ENCODE measurements around the gene ANKHD1. TPM values are rescaled to one million over a fixed set of nuclear protein-coding genes. Genes with fewer than 3 reads are reported as not detected.
"Not testable (repeated sequence)": the region's sequence is repeated elsewhere in the genome, so short reads cannot be mapped to it uniquely, and the experiment has no call there.

The ANKHD1 gene
- total RNA-seq, 1 experiment from 2014 or later: 140 TPM

- no peaks in the 10 kb centered on the region for H3K9me3 ChIP-seq (ENCODE audit: control insufficient read depth, insufficient read depth, low read depth, low read length)
- CTCF ChIA-PET: no interaction called here
- no peak overlapping the region for H3K4me3 ChIP-seq (ENCODE audit: low read depth in 2 of 2, low read length in 2 of 2)
- no peaks in the 10 kb centered on the region for H3K36me3 ChIP-seq (ENCODE audit: control insufficient read depth, insufficient read depth, low read length)
- H3K27ac ChIP-seq (ENCODE audit: low read length): no peak overlapping the region
- POLR2A ChIA-PET: no interaction called here
- ATAC-seq (no peak), DNase-seq (ENCODE audit: low read depth, low spot score) (no peak)
- intact Hi-C loops (cut with micrococcal nuclease; ENCODE audit: unreplicated experiment): no loop called here
- 0 out of 2 replicates have a peak, but pooled peaks cover 2% of the 10 kb centered on the region for H3K4me1 ChIP-seq (ENCODE audit: control insufficient read depth, insufficient read depth, low read length)
- BruUV-seq (replicated peaks): no TSS peak
- H3K27me3 ChIP-seq (ENCODE audit: control insufficient read depth, insufficient read depth, low read length): no peaks in the 10 kb centered on the region
- in situ Hi-C loops (cut with HindIII; ENCODE audit: low pct_unique_long_range_greater_than_20kb, low sequenced_read_pairs): no loop called here
- TF ChIP-seq SIN3A (IDR thresholded peaks at IDR 0.05; ENCODE audit: borderline replicate concordance, insufficient read depth, low read depth, low read length) (no peak), POLR2AphosphoS5 (IDR thresholded peaks at IDR 0.05; ENCODE audit: low read depth, low read length) (no peak), REST (IDR thresholded peaks at IDR 0.05; ENCODE audit: insufficient read depth in 1 of 2, low read depth in 2 of 2, low read length in 1 of 2) (no peak), TCF7L2 (IDR thresholded peaks at IDR 0.05; ENCODE audit: low read depth, low read length) (no peak)
- TF ChIP-seq, protein P1, sequence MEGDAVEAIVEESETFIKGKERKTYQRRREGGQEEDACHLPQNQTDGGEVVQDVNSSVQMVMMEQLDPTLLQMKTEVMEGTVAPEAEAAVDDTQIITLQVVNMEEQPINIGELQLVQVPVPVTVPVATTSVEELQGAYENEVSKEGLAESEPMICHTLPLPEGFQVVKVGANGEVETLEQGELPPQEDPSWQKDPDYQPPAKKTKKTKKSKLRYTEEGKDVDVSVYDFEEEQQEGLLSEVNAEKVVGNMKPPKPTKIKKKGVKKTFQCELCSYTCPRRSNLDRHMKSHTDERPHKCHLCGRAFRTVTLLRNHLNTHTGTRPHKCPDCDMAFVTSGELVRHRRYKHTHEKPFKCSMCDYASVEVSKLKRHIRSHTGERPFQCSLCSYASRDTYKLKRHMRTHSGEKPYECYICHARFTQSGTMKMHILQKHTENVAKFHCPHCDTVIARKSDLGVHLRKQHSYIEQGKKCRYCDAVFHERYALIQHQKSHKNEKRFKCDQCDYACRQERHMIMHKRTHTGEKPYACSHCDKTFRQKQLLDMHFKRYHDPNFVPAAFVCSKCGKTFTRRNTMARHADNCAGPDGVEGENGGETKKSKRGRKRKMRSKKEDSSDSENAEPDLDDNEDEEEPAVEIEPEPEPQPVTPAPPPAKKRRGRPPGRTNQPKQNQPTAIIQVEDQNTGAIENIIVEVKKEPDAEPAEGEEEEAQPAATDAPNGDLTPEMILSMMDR (IDR thresholded peaks at IDR 0.05): no peak
Observed at GRCh38 chr5:140423609-140424008, 22.0 kb downstream of the ANKHD1 start.

- no peaks in the 10 kb centered on the region for H3K36me3 ChIP-seq (ENCODE audit: control insufficient read depth, insufficient read depth, low read length)
- DNase-seq (ENCODE audit: low read depth, low spot score) (no peak), ATAC-seq (no peak)
- in situ Hi-C loops (cut with HindIII; ENCODE audit: low pct_unique_long_range_greater_than_20kb, low sequenced_read_pairs) (no loop called here), intact Hi-C loops (cut with micrococcal nuclease; ENCODE audit: unreplicated experiment) (no loop called here)
- no peak overlapping the region for H3K4me3 ChIP-seq (ENCODE audit: low read depth in 2 of 2, low read length in 2 of 2)
- H3K9me3 ChIP-seq (ENCODE audit: control insufficient read depth, insufficient read depth, low read depth, low read length): no peaks in the 10 kb centered on the region
- BruUV-seq (replicated peaks): no TSS peak
- 0 out of 2 replicates have a peak, but pooled peaks cover 2% of the 10 kb centered on the region for H3K4me1 ChIP-seq (ENCODE audit: control insufficient read depth, insufficient read depth, low read length)
- H3K27ac ChIP-seq (ENCODE audit: low read length): no peak overlapping the region
- ChIA-PET POLR2A (interaction anchor here (0.6 kb wide), 1 partner anchor 118 kb away, joined by 7 read pairs; no protein-coding TSS in a partner anchor), CTCF (no interaction called here)
- H3K27me3 ChIP-seq (ENCODE audit: control insufficient read depth, insufficient read depth, low read length): no peaks in the 10 kb centered on the region
- no peak for TF ChIP-seq REST (IDR thresholded peaks at IDR 0.05; ENCODE audit: insufficient read depth in 1 of 2, low read depth in 2 of 2, low read length in 1 of 2)
- TF ChIP-seq, protein P1 (IDR thresholded peaks at IDR 0.05): no peak
- TF ChIP-seq POLR2AphosphoS5 (IDR thresholded peaks at IDR 0.05; ENCODE audit: low read depth, low read length): no peak
- TF ChIP-seq TCF7L2 (IDR thresholded peaks at IDR 0.05; ENCODE audit: low read depth, low read length): no peak
- no peak for TF ChIP-seq SIN3A (IDR thresholded peaks at IDR 0.05; ENCODE audit: borderline replicate concordance, insufficient read depth, low read depth, low read length)
Observed at GRCh38 chr5:140424135-140424534, 22.5 kb downstream of the ANKHD1 start.

GRCh38 chr5:140427726-140428125, 26.1 kb downstream of the ANKHD1 start:
- POLR2A ChIA-PET; H3K27ac ChIP-seq (ENCODE audit: low read length); intact Hi-C loops (cut with micrococcal nuclease; ENCODE audit: unreplicated experiment); DNase-seq (ENCODE audit: low read depth, low spot score); ATAC-seq; CTCF ChIA-PET; H3K27me3 ChIP-seq (ENCODE audit: control insufficient read depth, insufficient read depth, low read length); H3K4me3 ChIP-seq (ENCODE audit: low read depth in 2 of 2, low read length in 2 of 2); H3K36me3 ChIP-seq (ENCODE audit: control insufficient read depth, insufficient read depth, low read length); H3K9me3 ChIP-seq (ENCODE audit: control insufficient read depth, insufficient read depth, low read depth, low read length); in situ Hi-C loops (cut with HindIII; ENCODE audit: low pct_unique_long_range_greater_than_20kb, low sequenced_read_pairs); H3K4me1 ChIP-seq (ENCODE audit: control insufficient read depth, insufficient read depth, low read length); BruUV-seq (replicated peaks): not testable (repeated sequence)
